SH-SY5Y (cell line): ENCODE measurements around the gene DYNLT5.

ENCODE experiments used
- GATA2 ChIP-seq: IDR thresholded peaks from 2 replicates; pipeline ENCODE4 v1.6.1; 2011; ENCODE audit warnings: mild to moderate bottlenecking, low read depth, low read length
- GATA3 ChIP-seq: IDR thresholded peaks from 2 replicates; pipeline ENCODE4 v1.6.1; 2011; ENCODE audit warnings: low read depth, mild to moderate bottlenecking, low read length, moderate library complexity

GRCh38 chr1:66778266-66778665 lies 26.0 kb downstream of the DYNLT5 start:
- TF ChIP-seq GATA3 (no peak), GATA2 (no peak)
